K562 (cell line): ENCODE data around the gene USP20. TPM values are rescaled to one million over a fixed set of nuclear protein-coding genes. Genes with fewer than 3 reads are reported as not detected.

Source experiments
- DMBX1 ChIP-seq: fragments of 250-450 bp; sonication (Bioruptor Pico); IDR thresholded peaks from 2 replicates; pipeline ENCODE4 v1.8.0; 2022; ENCODE audit warnings: inconsistent platforms, mild to moderate bottlenecking, moderate library complexity, borderline replicate concordance
- FOXA3 ChIP-seq, 2 experiments: fragments of 450-650 bp in 1 of 2; sonication (generic) in 1 of 2; formaldehyde crosslinking; IDR thresholded peaks in 1 of 2; conservative IDR thresholded peaks in 1 of 2; 2 replicates each; pipeline versions ENCODE4 v1.4.0 to v1.8.0; 2020 to 2022; ENCODE audit warnings: mild to moderate bottlenecking in 2 of 2, missing genetic modification reagents in 1 of 2
- GABPA ChIP-seq: fragments of 200-800 bp; sonication (Bioruptor generic); conservative IDR thresholded peaks from 2 replicates; pipeline ENCODE4 v1.6.1; 2016; ENCODE audit warnings: low read depth, missing genetic modification characterization, missing compliant biosample characterization
- ILF3 ChIP-seq: fragments of 450-650 bp; IDR thresholded peaks from 2 replicates; pipeline ENCODE4 v1.6.1; 2018; ENCODE audit warnings: antibody characterized with exemption, mild to moderate bottlenecking, moderate library complexity, borderline replicate concordance
- ILK ChIP-seq: fragments of 450-650 bp; IDR thresholded peaks from 2 replicates; pipeline ENCODE4 v1.6.1; 2016; ENCODE audit warnings: missing genetic modification characterization, low read depth, mild to moderate bottlenecking, missing compliant biosample characterization, moderate library complexity, borderline replicate concordance
- KDM4B ChIP-seq, 2 experiments: fragments of 450-650 bp in 1 of 2; sonication (generic) in 1 of 2; IDR thresholded peaks; 2 replicates each; pipeline ENCODE4 v1.6.1; 2016 to 2017; ENCODE audit warnings: borderline replicate concordance in 2 of 2, antibody characterized with exemption in 1 of 2, low read depth in 1 of 2, mild to moderate bottlenecking in 1 of 2
- KHSRP ChIP-seq: fragments of 450-650 bp; IDR thresholded peaks from 2 replicates; pipeline ENCODE4 v1.6.1; 2017
- MEF2A ChIP-seq: IDR thresholded peaks from 2 replicates; pipeline ENCODE4 v1.6.1; 2011; ENCODE audit warnings: low read depth, mild to moderate bottlenecking, low read length, moderate library complexity; ENCODE audit not compliant: control insufficient read depth
- MEF2D ChIP-seq: conservative IDR thresholded peaks from 2 replicates; pipeline ENCODE4 v1.6.1; 2016; ENCODE audit warnings: low read depth, missing genetic modification characterization, missing compliant biosample characterization
- NFXL1 ChIP-seq: fragments of 450-650 bp; formaldehyde crosslinking; IDR thresholded peaks from 2 replicates; pipeline ENCODE4 v1.4.0; 2021; ENCODE audit warnings: mild to moderate bottlenecking
- PRMT5 ChIP-seq: sonication (generic); formaldehyde crosslinking; IDR thresholded peaks from 2 replicates; pipeline ENCODE4 v1.5.0; 2020; ENCODE audit warnings: missing genetic modification reagents
- SAP30 ChIP-seq: fragments of 200-600 bp; sonication (generic); IDR thresholded peaks from 2 replicates; pipeline ENCODE4 v1.6.1; 2012; ENCODE audit warnings: borderline replicate concordance, low read depth, mild to moderate bottlenecking, moderate library complexity, low read length, control low read depth, inconsistent platforms; ENCODE audit not compliant: insufficient read depth, poor library complexity, severe bottlenecking
- SPI1 ChIP-seq: IDR thresholded peaks from 2 replicates; pipeline ENCODE4 v1.6.1; 2011; ENCODE audit warnings: low read depth, low read length, control low read depth, borderline replicate concordance
- STAT5A ChIP-seq: IDR thresholded peaks from 2 replicates; pipeline ENCODE4 v1.6.1; 2012; ENCODE audit warnings: low read length, inconsistent platforms, borderline replicate concordance
- TEAD1 ChIP-seq, 2 experiments: fragments of 450-650 bp in 1 of 2; sonication (generic) in 1 of 2; formaldehyde crosslinking; IDR thresholded peaks; 2 replicates each; pipeline versions ENCODE4 v1.4.0 to v1.8.0; 2020 to 2022; ENCODE audit warnings: mild to moderate bottlenecking in 2 of 2, missing genetic modification reagents in 1 of 2
- TRIM28 ChIP-seq: fragments of 450-650 bp; IDR thresholded peaks from 2 replicates; pipeline ENCODE4 v1.6.1; 2017
- XRCC4 ChIP-seq: IDR thresholded peaks from one replicate; pipeline ENCODE4 v1.6.1; 2011; ENCODE audit not compliant: insufficient read depth, insufficient read length; ENCODE audit errors: extremely low read depth
- ZBED1 ChIP-seq: IDR thresholded peaks from 2 replicates; pipeline ENCODE4 v1.6.1; 2014
- ZBTB17 ChIP-seq: fragments of 450-650 bp; formaldehyde crosslinking; IDR thresholded peaks from 2 replicates; pipeline ENCODE4 v1.4.0; 2020; ENCODE audit warnings: mild to moderate bottlenecking
- ZFP1 ChIP-seq: fragments of 450-650 bp; formaldehyde crosslinking; IDR thresholded peaks from 2 replicates; pipeline ENCODE4 v1.4.0; 2020; ENCODE audit warnings: mild to moderate bottlenecking, mixed read lengths
- ZNF212 ChIP-seq: fragments of 450-650 bp; formaldehyde crosslinking; IDR thresholded peaks from 2 replicates; pipeline ENCODE4 v1.4.0; 2020; ENCODE audit warnings: mild to moderate bottlenecking
- ZNF3 ChIP-seq: fragments of 250-450 bp; sonication (Bioruptor Pico); IDR thresholded peaks from 2 replicates; pipeline ENCODE4 v1.5.0; 2021; ENCODE audit warnings: mild to moderate bottlenecking, moderate library complexity
- polyA plus RNA-seq, 8 experiments: library from polyadenylated mRNA; depleted of rRNA in 4 of 8; stranded (reverse) in 5 of 8; unstranded in 3 of 8; fragments of >200 nt; fragmentation: Nextera tagmentation in 2 of 8; fragmentation: Illumina TruSeq in 1 of 8; extraction: Ambion mirVana in 2 of 8; extraction: Trizol in 1 of 8; gene quantifications; 2 replicates each; pipeline versions ENCODE4 v1.2.1 to v1.2.3, GENCODE V29; 2011 to 2014; ENCODE audit warnings: inconsistent platforms in 1 of 8, missing spikeins in 1 of 8
- total RNA-seq, 7 experiments: library from RNA; depleted of rRNA in 6 of 7; stranded (reverse); fragments of >200 nt in 6 of 7; fragmentation: Illumina TruSeq in 2 of 7; extraction: Trizol in 2 of 7; gene quantifications; 2 replicates each; pipeline versions ENCODE4 v1.2.1 to v1.2.3, GENCODE V29; 2011 to 2021; ENCODE audit warnings: low replicate concordance in 1 of 7
- TF ChIP-seq, protein P1 (sequence below), 3 experiments: IDR thresholded peaks in 2 of 3; conservative IDR thresholded peaks in 1 of 3; 2 replicates each; pipeline ENCODE4 v1.5.1; 2011 to 2012; ENCODE audit warnings: low read length in 3 of 3, mild to moderate bottlenecking in 3 of 3, control low read depth in 2 of 3, improper control_type of control experiment in 1 of 3, inconsistent platforms in 1 of 3, low read depth in 1 of 3, mixed read lengths in 1 of 3, moderate library complexity in 1 of 3; ENCODE audit not compliant: insufficient read depth in 2 of 3
- TF ChIP-seq, protein P2 (sequence below): fragments of 250-450 bp; sonication (Bioruptor Pico); IDR thresholded peaks from 2 replicates; pipeline ENCODE4 v1.4.0; 2020
- TF ChIP-seq, protein P3 (sequence below): sonication (generic); formaldehyde crosslinking; IDR thresholded peaks from 2 replicates; pipeline ENCODE4 v1.8.1; 2022; ENCODE audit warnings: missing genetic modification reagents

Gene USP20
- total and polyA plus RNA-seq, 9 of the 15 experiments (the other 6 are each of a cell fraction or from before 2014, with no cell fraction given) = 1.9 to 136 (median 49.1) TPM

DNA sequence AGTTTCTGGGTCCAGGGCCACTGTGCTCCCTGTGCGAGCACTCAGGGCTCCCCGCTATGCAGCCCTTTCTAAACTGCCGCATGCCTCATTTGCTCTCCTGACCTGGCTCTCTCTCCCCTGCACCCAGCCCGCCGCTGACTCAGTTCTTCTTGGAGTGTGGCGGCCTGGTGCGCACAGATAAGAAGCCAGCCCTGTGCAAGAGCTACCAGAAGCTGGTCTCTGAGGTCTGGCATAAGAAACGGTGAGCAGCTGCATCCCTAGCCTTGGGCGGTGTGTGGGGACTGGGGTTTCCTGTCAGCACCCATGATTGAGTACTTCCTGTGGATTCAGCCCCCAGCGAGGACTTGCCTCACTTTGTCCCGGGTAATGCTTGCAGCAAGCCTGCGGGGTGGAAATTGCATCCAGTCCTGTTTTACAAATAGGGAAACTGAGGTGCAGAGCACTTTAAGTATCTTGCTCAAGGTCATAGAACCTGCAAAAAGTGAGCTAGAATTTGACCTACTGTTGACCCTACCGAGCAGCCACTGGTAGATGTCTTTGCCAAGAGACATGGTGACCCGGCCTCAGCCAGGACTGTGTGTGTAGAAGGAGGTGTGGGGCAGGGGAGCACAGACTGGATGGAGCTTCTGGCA lies 27.9 kb downstream of the USP20 start (continued):
- TF ChIP-seq, protein P1, sequence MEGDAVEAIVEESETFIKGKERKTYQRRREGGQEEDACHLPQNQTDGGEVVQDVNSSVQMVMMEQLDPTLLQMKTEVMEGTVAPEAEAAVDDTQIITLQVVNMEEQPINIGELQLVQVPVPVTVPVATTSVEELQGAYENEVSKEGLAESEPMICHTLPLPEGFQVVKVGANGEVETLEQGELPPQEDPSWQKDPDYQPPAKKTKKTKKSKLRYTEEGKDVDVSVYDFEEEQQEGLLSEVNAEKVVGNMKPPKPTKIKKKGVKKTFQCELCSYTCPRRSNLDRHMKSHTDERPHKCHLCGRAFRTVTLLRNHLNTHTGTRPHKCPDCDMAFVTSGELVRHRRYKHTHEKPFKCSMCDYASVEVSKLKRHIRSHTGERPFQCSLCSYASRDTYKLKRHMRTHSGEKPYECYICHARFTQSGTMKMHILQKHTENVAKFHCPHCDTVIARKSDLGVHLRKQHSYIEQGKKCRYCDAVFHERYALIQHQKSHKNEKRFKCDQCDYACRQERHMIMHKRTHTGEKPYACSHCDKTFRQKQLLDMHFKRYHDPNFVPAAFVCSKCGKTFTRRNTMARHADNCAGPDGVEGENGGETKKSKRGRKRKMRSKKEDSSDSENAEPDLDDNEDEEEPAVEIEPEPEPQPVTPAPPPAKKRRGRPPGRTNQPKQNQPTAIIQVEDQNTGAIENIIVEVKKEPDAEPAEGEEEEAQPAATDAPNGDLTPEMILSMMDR (IDR thresholded peaks at IDR 0.05 in 2 of 3, conservative IDR thresholded peaks at IDR 0.05 in 1 of 3; ENCODE audit: insufficient read depth in 2 of 3, low read depth in 1 of 3, low read length in 3 of 3) = peak in 1 of 3 experiments; percentile 6; a peak in 2 of 6 replicates
- TF ChIP-seq ZBED1 = no peak
- TF ChIP-seq ZNF3 = no peak
- no peak for TF ChIP-seq PRMT5 (CRISPR knock-in tag)
- peak; percentile 75 for TF ChIP-seq NFXL1 (CRISPR knock-in tag)
- no peak for TF ChIP-seq SAP30
- TF ChIP-seq ZBTB17 (CRISPR knock-in tag) = peak; percentile 93
- peak; percentile 81 for TF ChIP-seq KHSRP
- peak; percentile 75 for TF ChIP-seq MEF2A
- TF ChIP-seq TEAD1 (CRISPR knock-in tag; IDR thresholded peaks at IDR 0.05) = peak; percentile 93 to 96
- 0 out of 2 replicates have a peak, but pooled peaks have one; percentile 58 for TF ChIP-seq ILK (tag)
- TF ChIP-seq TRIM28 = peak; percentile 91
- TF ChIP-seq SPI1 = no peak; the same call in 1 of the 2 replicates
- TF ChIP-seq DMBX1 (CRISPR knock-in tag) = peak; percentile 99
- TF ChIP-seq, protein P2, sequence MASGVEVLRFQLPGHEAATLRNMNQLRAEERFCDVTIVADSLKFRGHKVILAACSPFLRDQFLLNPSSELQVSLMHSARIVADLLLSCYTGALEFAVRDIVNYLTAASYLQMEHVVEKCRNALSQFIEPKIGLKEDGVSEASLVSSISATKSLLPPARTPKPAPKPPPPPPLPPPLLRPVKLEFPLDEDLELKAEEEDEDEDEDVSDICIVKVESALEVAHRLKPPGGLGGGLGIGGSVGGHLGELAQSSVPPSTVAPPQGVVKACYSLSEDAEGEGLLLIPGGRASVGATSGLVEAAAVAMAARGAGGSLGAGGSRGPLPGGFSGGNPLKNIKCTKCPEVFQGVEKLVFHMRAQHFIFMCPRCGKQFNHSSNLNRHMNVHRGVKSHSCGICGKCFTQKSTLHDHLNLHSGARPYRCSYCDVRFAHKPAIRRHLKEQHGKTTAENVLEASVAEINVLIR (CRISPR knock-in tag) = peak; percentile 66
- TF ChIP-seq ILF3 = no peak
- TF ChIP-seq GABPA = peak; percentile 85
- TF ChIP-seq STAT5A = peak; percentile 97
- TF ChIP-seq FOXA3 (CRISPR knock-in tag; conservative IDR thresholded peaks at IDR 0.05 in 1 of 2, IDR thresholded peaks at IDR 0.05 in 1 of 2) = peak; percentile 67 to 91
- TF ChIP-seq KDM4B (IDR thresholded peaks at IDR 0.05; ENCODE audit: borderline replicate concordance in 2 of 2, low read depth in 1 of 2) = peak in 1 of 2 experiments; percentile 83; a peak in 1 of 4 replicates
- TF ChIP-seq ZFP1 (CRISPR knock-in tag) = peak; percentile 54; the same call in 1 of the 2 replicates
- peak; percentile 81; the same call in 1 of the 2 replicates for TF ChIP-seq ZNF212 (CRISPR knock-in tag)
- peak; percentile 92 for TF ChIP-seq MEF2D
- no peak for TF ChIP-seq XRCC4
- TF ChIP-seq, protein P3, sequence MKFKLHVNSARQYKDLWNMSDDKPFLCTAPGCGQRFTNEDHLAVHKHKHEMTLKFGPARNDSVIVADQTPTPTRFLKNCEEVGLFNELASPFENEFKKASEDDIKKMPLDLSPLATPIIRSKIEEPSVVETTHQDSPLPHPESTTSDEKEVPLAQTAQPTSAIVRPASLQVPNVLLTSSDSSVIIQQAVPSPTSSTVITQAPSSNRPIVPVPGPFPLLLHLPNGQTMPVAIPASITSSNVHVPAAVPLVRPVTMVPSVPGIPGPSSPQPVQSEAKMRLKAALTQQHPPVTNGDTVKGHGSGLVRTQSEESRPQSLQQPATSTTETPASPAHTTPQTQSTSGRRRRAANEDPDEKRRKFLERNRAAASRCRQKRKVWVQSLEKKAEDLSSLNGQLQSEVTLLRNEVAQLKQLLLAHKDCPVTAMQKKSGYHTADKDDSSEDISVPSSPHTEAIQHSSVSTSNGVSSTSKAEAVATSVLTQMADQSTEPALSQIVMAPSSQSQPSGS = no peak
